SK-N-SH (cell line): ENCODE data around the gene CLEC20A.

Experiments
- CHD2 ChIP-seq: fragments of 150-350 bp; IDR thresholded peaks from 2 replicates; pipeline ENCODE4 v1.6.1; 2018; ENCODE audit warnings: low read length; ENCODE audit not compliant: partially characterized antibody
- EZH2phosphoT487 ChIP-seq: fragments of 200-600 bp; sonication (generic); IDR thresholded peaks from 2 replicates; pipeline ENCODE4 v1.6.1; 2017; ENCODE audit warnings: low read depth, mixed run types, mild to moderate bottlenecking, antibody characterized with exemption, moderate library complexity, borderline replicate concordance
- GABPA ChIP-seq: IDR thresholded peaks from 2 replicates; pipeline ENCODE4 v1.4.0; 2012; ENCODE audit warnings: low read depth, mild to moderate bottlenecking
- POLR2AphosphoS5 ChIP-seq: IDR thresholded peaks from 2 replicates; pipeline ENCODE4 v1.6.1; 2012; ENCODE audit warnings: low read depth, low read length
- RCOR1 ChIP-seq: fragments of 150-350 bp; IDR thresholded peaks from 2 replicates; pipeline ENCODE4 v1.6.1; 2017; ENCODE audit warnings: antibody characterized with exemption, low read length
- RFX5 ChIP-seq: IDR thresholded peaks from 2 replicates; pipeline ENCODE4 v1.6.1; 2012; ENCODE audit warnings: mild to moderate bottlenecking, improper control_type of control experiment, low read length
- ZBTB33 ChIP-seq: IDR thresholded peaks from 2 replicates; pipeline ENCODE4 v1.4.0; 2012; ENCODE audit warnings: low read depth, borderline replicate concordance
- TF ChIP-seq, protein P1 (sequence below): IDR thresholded peaks from 2 replicates; pipeline ENCODE4 v1.4.0; 2012; ENCODE audit warnings: low read depth
- TF ChIP-seq, protein P2 (sequence below): fragments of 200-600 bp; sonication (generic); IDR thresholded peaks from 2 replicates; pipeline ENCODE4 v1.6.1; 2017; ENCODE audit warnings: antibody characterized with exemption, mild to moderate bottlenecking, moderate library complexity
- TF ChIP-seq, protein P3 (sequence below): fragments of 150-350 bp; IDR thresholded peaks from 2 replicates; pipeline ENCODE4 v1.6.1; 2017; ENCODE audit warnings: antibody characterized with exemption, low read length, low read depth, borderline replicate concordance

GRCh38 chr1:178485541-178485981 lies 11.2 kb downstream of the CLEC20A start:
- TF ChIP-seq, protein P1, sequence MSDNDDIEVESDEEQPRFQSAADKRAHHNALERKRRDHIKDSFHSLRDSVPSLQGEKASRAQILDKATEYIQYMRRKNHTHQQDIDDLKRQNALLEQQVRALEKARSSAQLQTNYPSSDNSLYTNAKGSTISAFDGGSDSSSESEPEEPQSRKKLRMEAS, result no peak
- TF ChIP-seq GABPA (no peak), POLR2AphosphoS5 (no peak), RFX5 (no peak), EZH2phosphoT487 (no peak), CHD2 (no peak), ZBTB33 (no peak), RCOR1 (no peak)
- TF ChIP-seq, protein P2, sequence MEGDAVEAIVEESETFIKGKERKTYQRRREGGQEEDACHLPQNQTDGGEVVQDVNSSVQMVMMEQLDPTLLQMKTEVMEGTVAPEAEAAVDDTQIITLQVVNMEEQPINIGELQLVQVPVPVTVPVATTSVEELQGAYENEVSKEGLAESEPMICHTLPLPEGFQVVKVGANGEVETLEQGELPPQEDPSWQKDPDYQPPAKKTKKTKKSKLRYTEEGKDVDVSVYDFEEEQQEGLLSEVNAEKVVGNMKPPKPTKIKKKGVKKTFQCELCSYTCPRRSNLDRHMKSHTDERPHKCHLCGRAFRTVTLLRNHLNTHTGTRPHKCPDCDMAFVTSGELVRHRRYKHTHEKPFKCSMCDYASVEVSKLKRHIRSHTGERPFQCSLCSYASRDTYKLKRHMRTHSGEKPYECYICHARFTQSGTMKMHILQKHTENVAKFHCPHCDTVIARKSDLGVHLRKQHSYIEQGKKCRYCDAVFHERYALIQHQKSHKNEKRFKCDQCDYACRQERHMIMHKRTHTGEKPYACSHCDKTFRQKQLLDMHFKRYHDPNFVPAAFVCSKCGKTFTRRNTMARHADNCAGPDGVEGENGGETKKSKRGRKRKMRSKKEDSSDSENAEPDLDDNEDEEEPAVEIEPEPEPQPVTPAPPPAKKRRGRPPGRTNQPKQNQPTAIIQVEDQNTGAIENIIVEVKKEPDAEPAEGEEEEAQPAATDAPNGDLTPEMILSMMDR, result no peak
- TF ChIP-seq, protein P3, sequence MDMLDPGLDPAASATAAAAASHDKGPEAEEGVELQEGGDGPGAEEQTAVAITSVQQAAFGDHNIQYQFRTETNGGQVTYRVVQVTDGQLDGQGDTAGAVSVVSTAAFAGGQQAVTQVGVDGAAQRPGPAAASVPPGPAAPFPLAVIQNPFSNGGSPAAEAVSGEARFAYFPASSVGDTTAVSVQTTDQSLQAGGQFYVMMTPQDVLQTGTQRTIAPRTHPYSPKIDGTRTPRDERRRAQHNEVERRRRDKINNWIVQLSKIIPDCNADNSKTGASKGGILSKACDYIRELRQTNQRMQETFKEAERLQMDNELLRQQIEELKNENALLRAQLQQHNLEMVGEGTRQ, result no peak
